GM23248 (cell line): Measurements from ENCODE around the gene MYBPC3. TPM values are rescaled to one million over a fixed set of nuclear protein-coding genes. Genes with fewer than 3 reads are reported as not detected.

Source experiments
- DNase-seq: peaks from one replicate; pipeline ENCODE4 v3.0.0-alpha.2; 2015
- H2AFZ ChIP-seq: fragments of 200-600 bp; sonication (generic); 2 replicates; pipeline ENCODE4 v1.6.1; 2016; ENCODE audit warnings: antibody characterized with exemption
- H3F3A ChIP-seq: fragments of 200-600 bp; sonication (generic); 2 replicates; pipeline ENCODE4 v1.6.1; 2016; ENCODE audit warnings: mild to moderate bottlenecking, antibody characterized with exemption, mixed run types; ENCODE audit not compliant: insufficient read depth
- H3K27ac ChIP-seq: fragments of 200-600 bp; sonication (generic); 2 replicates; pipeline ENCODE4 v1.5.1; 2016; ENCODE audit warnings: mild to moderate bottlenecking
- H3K27me3 ChIP-seq: fragments of 200-600 bp; sonication (generic); replicated peaks from 2 replicates; pipeline ENCODE4 v1.6.1; 2016; ENCODE audit warnings: mild to moderate bottlenecking; ENCODE audit not compliant: insufficient read depth
- H3K36me3 ChIP-seq: fragments of 200-600 bp; sonication (generic); 2 replicates; pipeline ENCODE4 v1.6.1; 2016; ENCODE audit warnings: low read depth, mild to moderate bottlenecking
- H3K4me1 ChIP-seq: fragments of 200-600 bp; sonication (generic); 2 replicates; pipeline ENCODE4 v1.6.1; 2016; ENCODE audit warnings: mild to moderate bottlenecking; ENCODE audit not compliant: insufficient read depth
- H3K4me2 ChIP-seq: fragments of 200-600 bp; sonication (generic); one replicate; pipeline ENCODE4 v1.6.1; 2016; ENCODE audit warnings: mild to moderate bottlenecking; ENCODE audit not compliant: unreplicated experiment
- H3K4me3 ChIP-seq: fragments of 200-600 bp; sonication (generic); 2 replicates; pipeline ENCODE4 v1.5.1; 2016; ENCODE audit warnings: mild to moderate bottlenecking
- H3K79me2 ChIP-seq: fragments of 200-600 bp; sonication (generic); 2 replicates; pipeline ENCODE4 v1.6.1; 2016; ENCODE audit warnings: mild to moderate bottlenecking; ENCODE audit not compliant: insufficient read depth
- H3K9ac ChIP-seq: fragments of 200-600 bp; sonication (generic); 2 replicates; pipeline ENCODE4 v1.6.1; 2016; ENCODE audit warnings: mild to moderate bottlenecking
- H3K9me2 ChIP-seq: fragments of 200-600 bp; sonication (generic); 2 replicates; pipeline ENCODE4 v1.6.1; 2016; ENCODE audit warnings: mixed run types, mild to moderate bottlenecking, moderate library complexity; ENCODE audit not compliant: insufficient read depth
- H3K9me3 ChIP-seq: fragments of 200-600 bp; sonication (generic); one replicate; pipeline ENCODE4 v1.6.1; 2017; ENCODE audit warnings: low read depth
- H4K20me1 ChIP-seq: fragments of 200-600 bp; sonication (generic); 2 replicates; pipeline ENCODE4 v1.6.0; 2016; ENCODE audit not compliant: insufficient read depth
- EZH2 ChIP-seq: fragments of 200-600 bp; sonication (generic); IDR thresholded peaks from 2 replicates; pipeline ENCODE4 v1.6.1; 2018; ENCODE audit warnings: antibody characterized with exemption, mild to moderate bottlenecking; ENCODE audit not compliant: insufficient read depth, poor library complexity, severe bottlenecking
- EZH2phosphoT487 ChIP-seq: fragments of 200-600 bp; sonication (generic); IDR thresholded peaks from 2 replicates; pipeline ENCODE4 v1.6.1; 2018; ENCODE audit warnings: antibody characterized with exemption, moderate library complexity, mild to moderate bottlenecking, low read depth; ENCODE audit not compliant: insufficient read depth
- WGBS, 2 experiments: methylation state at CpG; one replicate each; pipeline ENCODE4 v1.1.6; 2015 to 2017; ENCODE audit warnings: low lambda C conversion rate in 2 of 2, low coverage in 1 of 2; ENCODE audit errors: missing lambda C conversion rate in 2 of 2; 5-methylcytosine and 5-hydroxymethylcytosine counted together
- in situ Hi-C: fragments of 300-500 bp; cut with MboI; formaldehyde crosslinking; loops from 2 replicates; pipeline ENCODE4 v1.15.0; 2020
- polyA plus RNA-seq: library from polyadenylated mRNA; unstranded; fragments of >200 nt; fragmentation: Nextera tagmentation; extraction: Ambion mirVana; gene quantifications from 2 replicates; pipeline ENCODE4 v1.2.1, GENCODE V29; 2016
- total RNA-seq: library from RNA; depleted of rRNA; stranded (reverse); fragments of >200 nt; shearing (Covaris generic); gene quantifications from 2 replicates; pipeline ENCODE4 v1.2.3, GENCODE V29; 2014

MYBPC3 gene
- total and polyA plus RNA-seq, 2 experiments from 2014 or later = not detected

- no peaks in the 10 kb centered on the region; the same call in 1 of the 2 replicates for H3K4me1 ChIP-seq
- no peaks in the 10 kb centered on the region for H3K27me3 ChIP-seq
- in situ Hi-C loops = no loop called here
- H3K9ac ChIP-seq = no peak overlapping the region
- WGBS, 2 experiments = 78% methylated on average over 3 of the region's 3 CpGs
- H3F3A ChIP-seq = peaks cover 5% of the 10 kb centered on the region; the same call in 1 of the 2 replicates
- no peak for DNase-seq
- no peak overlapping the region for H3K4me2 ChIP-seq
- H3K9me2 ChIP-seq = no peaks in the 10 kb centered on the region
- H3K9me3 ChIP-seq = no peaks in the 10 kb centered on the region
- no peaks in the 10 kb centered on the region for H3K79me2 ChIP-seq
- H4K20me1 ChIP-seq = no peaks in the 10 kb centered on the region
- no peak overlapping the region for H3K4me3 ChIP-seq
- no peaks in the 10 kb centered on the region for H3K36me3 ChIP-seq
- TF ChIP-seq EZH2 (no peak), EZH2phosphoT487 (no peak)
- H3K27ac ChIP-seq = no peak overlapping the region
- H2AFZ ChIP-seq = no peak overlapping the region
Observed at GRCh38 chr11:47398011-47398410, 45.5 kb upstream of the MYBPC3 start.

GRCh38 chr11:47396049-47396320 lies 43.5 kb upstream of the MYBPC3 start:
- Histone ChIP-seq H3K9ac (no peak overlapping the region), H4K20me1 (no peaks in the 10 kb centered on the region), H3K9me3 (no peaks in the 10 kb centered on the region), H3K4me1 (no peaks in the 10 kb centered on the region; the same call in 1 of the 2 replicates), H3K36me3 (no peaks in the 10 kb centered on the region), H3K27me3 (no peaks in the 10 kb centered on the region), H3K27ac (no peak overlapping the region), H3K79me2 (no peaks in the 10 kb centered on the region), H3K4me3 (no peak overlapping the region), H3F3A (no peaks in the 10 kb centered on the region; the same call in 1 of the 2 replicates), H2AFZ (no peak overlapping the region), H3K4me2 (no peak overlapping the region), H3K9me2 (no peaks in the 10 kb centered on the region)
- in situ Hi-C loops = no loop called here
- no peak for TF ChIP-seq EZH2
- no peak for TF ChIP-seq EZH2phosphoT487
- 84 to 96% methylated on average over 3 of the region's 3 CpGs for WGBS, 2 experiments
- no peak for DNase-seq

- Histone ChIP-seq H3K4me3 (no peak overlapping the region), H3K4me1 (no peaks in the 10 kb centered on the region; the same call in 1 of the 2 replicates), H3K79me2 (no peaks in the 10 kb centered on the region), H3K27me3 (no peaks in the 10 kb centered on the region), H3K9me2 (no peaks in the 10 kb centered on the region), H3K27ac (no peak overlapping the region), H3K4me2 (no peak overlapping the region), H3K36me3 (no peaks in the 10 kb centered on the region), H3F3A (no peaks in the 10 kb centered on the region; the same call in 1 of the 2 replicates), H3K9ac (no peak overlapping the region), H2AFZ (no peak overlapping the region), H4K20me1 (no peaks in the 10 kb centered on the region), H3K9me3 (no peaks in the 10 kb centered on the region)
- WGBS, 2 experiments = 92% methylated on average over 16 to 25 of the region's 25 CpGs
- no peak for DNase-seq
- in situ Hi-C loops = no loop called here
- no peak for TF ChIP-seq EZH2phosphoT487
- TF ChIP-seq EZH2 = no peak
Observed at GRCh38 chr11:47395223-47396048, 42.9 kb upstream of the MYBPC3 start.

GRCh38 chr11:47394322-47395222 lies 42.1 kb upstream of the MYBPC3 start:
- H4K20me1 ChIP-seq = no peaks in the 10 kb centered on the region
- no peaks in the 10 kb centered on the region for H3F3A ChIP-seq
- H3K9me2 ChIP-seq = no peaks in the 10 kb centered on the region
- H3K4me3 ChIP-seq = no peak overlapping the region
- no peak overlapping the region for H3K27ac ChIP-seq
- H3K27me3 ChIP-seq = no peaks in the 10 kb centered on the region
- no peak overlapping the region for H3K9ac ChIP-seq
- no peaks in the 10 kb centered on the region for H3K36me3 ChIP-seq
- 87 to 90% methylated on average over 31 to 39 of the region's 39 CpGs for WGBS, 2 experiments
- H3K4me2 ChIP-seq = no peak overlapping the region
- H3K79me2 ChIP-seq = no peaks in the 10 kb centered on the region
- in situ Hi-C loops = no loop called here
- no peaks in the 10 kb centered on the region; the same call in 1 of the 2 replicates for H3K4me1 ChIP-seq
- H3K9me3 ChIP-seq = no peaks in the 10 kb centered on the region
- DNase-seq = no peak
- H2AFZ ChIP-seq = no peak overlapping the region
- no peak for TF ChIP-seq EZH2
- no peak for TF ChIP-seq EZH2phosphoT487
